K562 (cell line): Measurements from ENCODE around the gene NSUN2. TPM values are rescaled to one million over a fixed set of nuclear protein-coding genes. Genes with fewer than 3 reads are reported as not detected.

ENCODE experiments used
- ATAC-seq: fragments of 200-7000 bp; cut with Tn5 transposase; 3 replicates; pipeline ENCODE4 v1.9.1; 2020; ENCODE audit warnings: moderate library complexity
- BruUV-seq: library from RNA; stranded (reverse); fragments of 400-500 nt; replicated peaks from 2 replicates; lab custom pipeline; 2021; lab: Mats Ljungman, UMichigan
- CTCF ChIA-PET: fragments of 300-600 bp; formaldehyde crosslinking; extraction: SDS; loops from one replicate; lab custom pipeline; 2021; ENCODE audit warnings: low intra/inter-chr PET ratio; lab: Yijun Ruan, JAX
- POLR2A ChIA-PET: fragments of 300-600, 350-650 bp; sonication (Branson Sonifier 250); formaldehyde crosslinking; extraction: SDS; loops from one replicate; lab custom pipeline; 2021; ENCODE audit warnings: antibody characterized with exemption, inconsistent platforms; lab: Yijun Ruan, JAX
- DNase-seq, 4 experiments: peaks; one replicate each; pipeline versions ENCODE4 v3.0.0 to v3.0.0-alpha.2; 2011 to 2018; ENCODE audit warnings: low spot score in 3 of 4, mixed read lengths in 3 of 4; ENCODE audit errors: extremely low read depth in 1 of 4
- FAIRE-seq: peaks from 2 replicates; lab custom pipeline; 2011; peaks lifted over from hg19 to GRCh38; lab: Jason Lieb, UNC
- H2AFZ ChIP-seq: 2 replicates; pipeline ENCODE4 v1.6.0; 2011; ENCODE audit warnings: low read depth, low read length, control low read depth, inconsistent platforms
- H3K27ac ChIP-seq: fragments of 200-600 bp; 3 replicates; pipeline ENCODE4 v1.8.0; 2011; ENCODE audit warnings: low read depth, mild to moderate bottlenecking, control low read depth, inconsistent platforms, low read length, moderate library complexity, mixed read lengths; ENCODE audit errors: extremely low read depth
- H3K27me3 ChIP-seq, 2 experiments: fragments of 300-600 bp in 1 of 2; 2 replicates in 1 of 2; 3 replicates in 1 of 2; pipeline versions ENCODE4 v1.6.0 to v1.8.0; 2011; ENCODE audit warnings: inconsistent platforms in 2 of 2, low read length in 2 of 2, mild to moderate bottlenecking in 1 of 2, mixed read lengths in 1 of 2, moderate library complexity in 1 of 2; ENCODE audit not compliant: control insufficient read depth in 2 of 2, insufficient read depth in 2 of 2
- H3K36me3 ChIP-seq: fragments of 300-600 bp; 3 replicates; pipeline ENCODE4 v1.8.0; 2011; ENCODE audit warnings: mild to moderate bottlenecking, low read length, inconsistent platforms; ENCODE audit not compliant: control insufficient read depth, insufficient read depth
- H3K4me1 ChIP-seq, 2 experiments: fragments of 200-600 bp in 1 of 2; replicated peaks in 1 of 2; 2 replicates in 1 of 2; 3 replicates in 1 of 2; pipeline versions ENCODE4 v1.5.1 to v1.8.0; 2011; ENCODE audit warnings: inconsistent platforms in 2 of 2, low read length in 2 of 2, mild to moderate bottlenecking in 1 of 2, mixed read lengths in 1 of 2, moderate library complexity in 1 of 2; ENCODE audit not compliant: control insufficient read depth in 2 of 2, insufficient read depth in 2 of 2
- H3K4me2 ChIP-seq: 2 replicates; pipeline ENCODE4 v1.6.1; 2011; ENCODE audit warnings: low read length, control low read depth, inconsistent platforms, mixed read lengths; ENCODE audit not compliant: insufficient read depth
- H3K4me3 ChIP-seq: fragments of 200-600 bp; sonication (generic), shearing (Covaris generic); 2 replicates; pipeline ENCODE4 v1.5.1; 2016; ENCODE audit warnings: control low read depth, inconsistent platforms
- H3K79me2 ChIP-seq: fragments of 200-600 bp; 3 replicates; pipeline ENCODE4 v1.8.0; 2011; ENCODE audit warnings: low read length, inconsistent platforms; ENCODE audit not compliant: control insufficient read depth, insufficient read depth
- H3K9ac ChIP-seq, 2 experiments: 2 replicates each; pipeline versions ENCODE4 v1.6.0 to v1.6.1; 2011; ENCODE audit warnings: low read depth in 2 of 2, low read length in 2 of 2, control low read depth in 1 of 2, inconsistent platforms in 1 of 2, mild to moderate bottlenecking in 1 of 2, mixed read lengths in 1 of 2; ENCODE audit not compliant: insufficient read depth in 1 of 2
- H3K9me1 ChIP-seq: one replicate; pipeline ENCODE4 v1.6.0; 2011; ENCODE audit warnings: inconsistent platforms, mild to moderate bottlenecking, low read length, moderate library complexity; ENCODE audit not compliant: control insufficient read depth, insufficient read depth
- H3K9me3 ChIP-seq: replicated peaks from 2 replicates; pipeline ENCODE4 v1.5.1; 2011; ENCODE audit warnings: low read depth, low read length, inconsistent platforms; ENCODE audit not compliant: control insufficient read depth, insufficient read depth
- H4K20me1 ChIP-seq: replicated peaks from 2 replicates; pipeline ENCODE4 v1.6.1; 2011; ENCODE audit warnings: low read length, inconsistent platforms, mixed read lengths; ENCODE audit not compliant: control insufficient read depth, insufficient read depth
- GABPB2 ChIP-seq: fragments of 250-450 bp; sonication (Bioruptor Pico); conservative IDR thresholded peaks from 2 replicates; pipeline ENCODE4 v1.5.1; 2021; ENCODE audit warnings: mild to moderate bottlenecking
- HDAC2 ChIP-seq: fragments of 450-650 bp; IDR thresholded peaks from 2 replicates; pipeline ENCODE4 v1.6.1; 2016; ENCODE audit warnings: mild to moderate bottlenecking
- KDM4B ChIP-seq, 2 experiments: fragments of 450-650 bp in 1 of 2; sonication (generic) in 1 of 2; IDR thresholded peaks; 2 replicates each; pipeline ENCODE4 v1.6.1; 2016 to 2017; ENCODE audit warnings: borderline replicate concordance in 2 of 2, antibody characterized with exemption in 1 of 2, low read depth in 1 of 2, mild to moderate bottlenecking in 1 of 2
- RBFOX2 ChIP-seq: fragments of 200-400 bp; formaldehyde crosslinking; IDR thresholded peaks from 2 replicates; pipeline ENCODE4 v1.6.1; 2017; ENCODE audit warnings: low read depth, mild to moderate bottlenecking, low read length, moderate library complexity
- SFPQ ChIP-seq: fragments of 200-400 bp; formaldehyde crosslinking; IDR thresholded peaks from 2 replicates; pipeline ENCODE4 v1.6.1; 2017; ENCODE audit warnings: mild to moderate bottlenecking, low read depth, low read length, moderate library complexity
- TARDBP ChIP-seq: fragments of 450-650 bp; IDR thresholded peaks from 2 replicates; pipeline ENCODE4 v1.6.1; 2016
- XRCC3 ChIP-seq: fragments of 450-650 bp; IDR thresholded peaks from 2 replicates; pipeline ENCODE4 v1.6.1; 2017; ENCODE audit warnings: mild to moderate bottlenecking, moderate library complexity
- WGBS: fragments of 100-300 bp; shearing (Covaris generic); methylation state at CpG from one replicate; pipeline ENCODE4 v1.1.6; 2016; ENCODE audit warnings: low coverage, mixed read lengths; ENCODE audit not compliant: insufficient coverage; ENCODE audit errors: missing lambda C conversion rate; 5-methylcytosine and 5-hydroxymethylcytosine counted together
- in situ Hi-C: fragments of 300-500 bp; cut with MboI; formaldehyde crosslinking; loops from 4 replicates; pipeline ENCODE4 v1.15.0; 2018; ENCODE audit warnings: inconsistent platforms, mixed read lengths
- intact Hi-C: fragments of 100-400 bp; cut with micrococcal nuclease; formaldehyde crosslinking; loops from 2 replicates; pipeline ENCODE4 v1.14.2; 2022
- polyA plus RNA-seq, 8 experiments: library from polyadenylated mRNA; depleted of rRNA in 4 of 8; stranded (reverse) in 5 of 8; unstranded in 3 of 8; fragments of >200 nt; fragmentation: Nextera tagmentation in 2 of 8; fragmentation: Illumina TruSeq in 1 of 8; extraction: Ambion mirVana in 2 of 8; extraction: Trizol in 1 of 8; gene quantifications; 2 replicates each; pipeline versions ENCODE4 v1.2.1 to v1.2.3, GENCODE V29; 2011 to 2014; ENCODE audit warnings: inconsistent platforms in 1 of 8, missing spikeins in 1 of 8
- total RNA-seq, 7 experiments: library from RNA; depleted of rRNA in 6 of 7; stranded (reverse); fragments of >200 nt in 6 of 7; fragmentation: Illumina TruSeq in 2 of 7; extraction: Trizol in 2 of 7; gene quantifications; 2 replicates each; pipeline versions ENCODE4 v1.2.1 to v1.2.3, GENCODE V29; 2011 to 2021; ENCODE audit warnings: low replicate concordance in 1 of 7
- TF ChIP-seq, protein P1 (sequence below): fragments of 250-450 bp; sonication (Bioruptor Pico); IDR thresholded peaks from 2 replicates; pipeline ENCODE4 v1.5.1; 2021; ENCODE audit warnings: mild to moderate bottlenecking

NSUN2 gene
- total and polyA plus RNA-seq, 9 of the 15 experiments (the other 6 are each of a cell fraction or from before 2014, with no cell fraction given) = 9.2 to 167 (median 127) TPM

DNA sequence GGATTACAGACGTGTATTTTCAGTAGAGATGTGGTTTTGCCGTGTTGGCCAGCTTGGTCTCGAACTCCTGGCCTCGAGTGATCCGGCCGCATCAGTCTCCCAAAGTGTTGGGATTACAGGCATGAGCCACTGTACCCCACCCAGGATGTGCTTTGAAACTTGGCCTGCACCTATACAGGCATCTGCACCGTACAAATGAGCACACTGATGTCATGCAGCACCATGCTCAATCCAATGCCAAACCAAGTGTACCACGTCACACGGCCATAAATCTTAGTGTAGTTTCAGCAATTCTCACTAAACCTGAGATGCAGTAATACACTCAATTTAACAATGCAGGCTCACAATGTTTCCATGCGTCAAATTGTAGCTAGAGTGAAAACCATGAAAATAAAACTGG is 6.3 kb downstream of the NSUN2 start:
- POLR2A ChIA-PET = interaction anchor here (2.7 kb wide), 1 partner anchor 8 kb away, joined by 9 read pairs; no protein-coding TSS in a partner anchor
- Histone ChIP-seq H3K79me2 (peaks cover 94% of the 10 kb centered on the region), H2AFZ (no peak overlapping the region), H3K4me1 (peaks cover 0 to 5% of the 10 kb centered on the region in 2 experiments; a peak in 2 of 5 replicates), H3K9me1 (peaks cover 4% of the 10 kb centered on the region), H3K4me2 (no peak overlapping the region), H3K9me3 (no peaks in the 10 kb centered on the region), H3K36me3 (peaks cover 100% of the 10 kb centered on the region), H3K27ac (no peak overlapping the region)
- BruUV-seq = no TSS peak
- in situ Hi-C loops = no loop called here
- TF ChIP-seq SFPQ (no peak), XRCC3 (no peak), RBFOX2 (0 out of 2 replicates have a peak, but pooled peaks have one; percentile 8), KDM4B (IDR thresholded peaks at IDR 0.05; ENCODE audit: borderline replicate concordance in 2 of 2, low read depth in 1 of 2) (no peak), HDAC2 (no peak), GABPB2 (CRISPR knock-in tag) (no peak), TARDBP (no peak)
- TF ChIP-seq, protein P1, sequence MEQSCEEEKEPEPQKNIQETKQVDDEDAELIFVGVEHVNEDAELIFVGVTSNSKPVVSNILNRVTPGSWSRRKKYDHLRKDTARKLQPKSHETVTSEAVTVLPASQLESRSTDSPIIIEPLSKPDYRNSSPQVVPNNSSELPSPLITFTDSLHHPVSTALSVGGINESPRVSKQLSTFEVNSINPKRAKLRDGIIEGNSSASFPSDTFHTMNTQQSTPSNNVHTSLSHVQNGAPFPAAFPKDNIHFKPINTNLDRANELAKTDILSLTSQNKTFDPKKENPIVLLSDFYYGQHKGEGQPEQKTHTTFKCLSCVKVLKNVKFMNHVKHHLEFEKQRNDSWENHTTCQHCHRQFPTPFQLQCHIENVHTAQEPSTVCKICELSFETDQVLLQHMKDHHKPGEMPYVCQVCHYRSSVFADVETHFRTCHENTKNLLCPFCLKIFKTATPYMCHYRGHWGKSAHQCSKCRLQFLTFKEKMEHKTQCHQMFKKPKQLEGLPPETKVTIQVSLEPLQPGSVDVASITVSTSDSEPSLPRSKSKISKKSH (CRISPR knock-in tag) = no peak
- TF ChIP-seq, all 486 proteins: peak for 1
- 0 out of 2 replicates have a peak, but pooled peaks cover 4% of the 10 kb centered on the region for H4K20me1 ChIP-seq
- H3K9ac ChIP-seq = no peak overlapping the region
- no peak overlapping the region for H3K4me3 ChIP-seq
- FAIRE-seq (no peak), DNase-seq (no peak), ATAC-seq (no peak)
- CTCF ChIA-PET = no interaction called here
- H3K27me3 ChIP-seq = no peaks in the 10 kb centered on the region
- WGBS = 92% methylated on average over 10 of the region's 10 CpGs
- intact Hi-C loops = no loop called here
